GM18861 (cell line): ENCODE data around the gene PPT2.
"Not testable (repeated sequence)": the region's sequence is repeated elsewhere in the genome, so short reads cannot be mapped to it uniquely, and the experiment has no call there.

Source experiments
- ATAC-seq: cut with Tn5 transposase; IDR thresholded peaks from one replicate; pipeline ENCODE4 v1.9.1; 2021; ENCODE audit not compliant: unreplicated experiment

Gene PPT2

GRCh38 chr6:32203426-32204267 is 49.7 kb downstream of the PPT2 start:
- no peak for ATAC-seq

GRCh38 chr6:32204268-32204715 is 50.4 kb downstream of the PPT2 start:
- no peak for ATAC-seq

GRCh38 chr6:32208996-32209395 is 55.1 kb downstream of the PPT2 start:
- no peak for ATAC-seq

- no peak for ATAC-seq
These were observed 56.3 kb downstream of the PPT2 start for GRCh38 chr6:32210191-32210601.

- ATAC-seq: not testable (repeated sequence)
These were observed 57.5 kb downstream of the PPT2 start for GRCh38 chr6:32211432-32211831.

- ATAC-seq: no peak
These were observed 58.3 kb downstream of the PPT2 start for GRCh38 chr6:32212076-32212760.
